ENCODE results near the gene RND3.

RND3 gene

GRCh38 chr2:150449856-150450255, 37.6 kb downstream of the RND3 start:
- Mint-ChIP-seq H3K27ac (no peak overlapping the region), H3K36me3 (ENCODE audit: low read depth) (no peaks in the 10 kb centered on the region), H3K4me1 (ENCODE audit: low read depth) (no peaks in the 10 kb centered on the region), H3K4me3 (no peak overlapping the region), H3K9me3 (no peaks in the 10 kb centered on the region), H3K27me3 (ENCODE audit: low read depth) (no peaks in the 10 kb centered on the region)

- H3K9me3 Mint-ChIP-seq, result no peaks in the 10 kb centered on the region
- no peaks in the 10 kb centered on the region for H3K27me3 Mint-ChIP-seq (ENCODE audit: low read depth)
- H3K36me3 Mint-ChIP-seq (ENCODE audit: low read depth), result no peaks in the 10 kb centered on the region
- H3K27ac Mint-ChIP-seq, result no peak overlapping the region
- H3K4me1 Mint-ChIP-seq (ENCODE audit: low read depth), result no peaks in the 10 kb centered on the region
- H3K4me3 Mint-ChIP-seq, result no peak overlapping the region
Observed at GRCh38 chr2:150445398-150445797, 42.1 kb downstream of the RND3 start.

GRCh38 chr2:150442484-150442883, 45.0 kb downstream of the RND3 start:
- no peak overlapping the region for H3K4me3 Mint-ChIP-seq
- no peaks in the 10 kb centered on the region for H3K36me3 Mint-ChIP-seq (ENCODE audit: low read depth)
- no peaks in the 10 kb centered on the region for H3K4me1 Mint-ChIP-seq (ENCODE audit: low read depth)
- no peak overlapping the region for H3K27ac Mint-ChIP-seq
- H3K27me3 Mint-ChIP-seq (ENCODE audit: low read depth), result no peaks in the 10 kb centered on the region
- H3K9me3 Mint-ChIP-seq, result no peaks in the 10 kb centered on the region

GRCh38 chr2:150441784-150442183, 45.7 kb downstream of the RND3 start:
- no peaks in the 10 kb centered on the region for H3K36me3 Mint-ChIP-seq (ENCODE audit: low read depth)
- H3K4me3 Mint-ChIP-seq, result no peak overlapping the region
- H3K27me3 Mint-ChIP-seq (ENCODE audit: low read depth), result no peaks in the 10 kb centered on the region
- no peaks in the 10 kb centered on the region for H3K9me3 Mint-ChIP-seq
- no peaks in the 10 kb centered on the region for H3K4me1 Mint-ChIP-seq (ENCODE audit: low read depth)
- H3K27ac Mint-ChIP-seq, result no peak overlapping the region

- Mint-ChIP-seq H3K9me3 (no peaks in the 10 kb centered on the region), H3K27me3 (ENCODE audit: low read depth) (no peaks in the 10 kb centered on the region), H3K4me1 (ENCODE audit: low read depth) (no peaks in the 10 kb centered on the region), H3K27ac (no peak overlapping the region), H3K36me3 (ENCODE audit: low read depth) (no peaks in the 10 kb centered on the region), H3K4me3 (no peak overlapping the region)
Observed at GRCh38 chr2:150441226-150441625, 46.2 kb downstream of the RND3 start.

- H3K36me3 Mint-ChIP-seq (ENCODE audit: low read depth), result no peaks in the 10 kb centered on the region
- no peaks in the 10 kb centered on the region for H3K9me3 Mint-ChIP-seq
- no peak overlapping the region for H3K4me3 Mint-ChIP-seq
- H3K4me1 Mint-ChIP-seq (ENCODE audit: low read depth), result no peaks in the 10 kb centered on the region
- H3K27me3 Mint-ChIP-seq (ENCODE audit: low read depth), result no peaks in the 10 kb centered on the region
- H3K27ac Mint-ChIP-seq, result no peak overlapping the region
Observed at GRCh38 chr2:150438654-150439053, 48.8 kb downstream of the RND3 start.

- Mint-ChIP-seq H3K36me3 (ENCODE audit: low read depth) (no peaks in the 10 kb centered on the region), H3K27ac (no peak overlapping the region), H3K27me3 (ENCODE audit: low read depth) (no peaks in the 10 kb centered on the region), H3K9me3 (no peaks in the 10 kb centered on the region), H3K4me3 (no peak overlapping the region), H3K4me1 (ENCODE audit: low read depth) (no peaks in the 10 kb centered on the region)
Observed at GRCh38 chr2:150438041-150438440, 49.4 kb downstream of the RND3 start.

GRCh38 chr2:150432312-150432625, 55.2 kb downstream of the RND3 start:
- H3K27ac Mint-ChIP-seq, result no peak overlapping the region
- no peaks in the 10 kb centered on the region for H3K4me1 Mint-ChIP-seq (ENCODE audit: low read depth)
- no peaks in the 10 kb centered on the region for H3K27me3 Mint-ChIP-seq (ENCODE audit: low read depth)
- no peak overlapping the region for H3K4me3 Mint-ChIP-seq
- no peaks in the 10 kb centered on the region for H3K9me3 Mint-ChIP-seq
- no peaks in the 10 kb centered on the region for H3K36me3 Mint-ChIP-seq (ENCODE audit: low read depth)

GRCh38 chr2:150431561-150432311, 55.7 kb downstream of the RND3 start:
- H3K4me1 Mint-ChIP-seq (ENCODE audit: low read depth), result no peaks in the 10 kb centered on the region
- H3K9me3 Mint-ChIP-seq, result no peaks in the 10 kb centered on the region
- H3K27ac Mint-ChIP-seq, result no peak overlapping the region
- H3K4me3 Mint-ChIP-seq, result no peak overlapping the region
- H3K27me3 Mint-ChIP-seq (ENCODE audit: low read depth), result no peaks in the 10 kb centered on the region
- H3K36me3 Mint-ChIP-seq (ENCODE audit: low read depth), result no peaks in the 10 kb centered on the region

- no peak overlapping the region for H3K27ac Mint-ChIP-seq
- no peak overlapping the region for H3K4me3 Mint-ChIP-seq
- no peaks in the 10 kb centered on the region for H3K36me3 Mint-ChIP-seq (ENCODE audit: low read depth)
- H3K4me1 Mint-ChIP-seq (ENCODE audit: low read depth), result no peaks in the 10 kb centered on the region
- no peaks in the 10 kb centered on the region for H3K9me3 Mint-ChIP-seq
- no peaks in the 10 kb centered on the region for H3K27me3 Mint-ChIP-seq (ENCODE audit: low read depth)
Observed at GRCh38 chr2:150429384-150429961, 58.0 kb downstream of the RND3 start.

- H3K4me1 Mint-ChIP-seq (ENCODE audit: low read depth), result no peaks in the 10 kb centered on the region
- no peak overlapping the region for H3K4me3 Mint-ChIP-seq
- H3K9me3 Mint-ChIP-seq, result no peaks in the 10 kb centered on the region
- H3K27ac Mint-ChIP-seq, result no peak overlapping the region
- H3K27me3 Mint-ChIP-seq (ENCODE audit: low read depth), result no peaks in the 10 kb centered on the region
- no peaks in the 10 kb centered on the region for H3K36me3 Mint-ChIP-seq (ENCODE audit: low read depth)
Observed at GRCh38 chr2:150428641-150429040, 58.8 kb downstream of the RND3 start.

GRCh38 chr2:150427298-150427697, 60.2 kb downstream of the RND3 start:
- Mint-ChIP-seq H3K9me3 (no peaks in the 10 kb centered on the region), H3K36me3 (ENCODE audit: low read depth) (no peaks in the 10 kb centered on the region), H3K4me1 (ENCODE audit: low read depth) (no peaks in the 10 kb centered on the region), H3K27ac (no peak overlapping the region), H3K27me3 (ENCODE audit: low read depth) (no peaks in the 10 kb centered on the region), H3K4me3 (no peak overlapping the region)

- no peaks in the 10 kb centered on the region for H3K27me3 Mint-ChIP-seq (ENCODE audit: low read depth)
- no peaks in the 10 kb centered on the region for H3K9me3 Mint-ChIP-seq
- no peaks in the 10 kb centered on the region for H3K4me1 Mint-ChIP-seq (ENCODE audit: low read depth)
- H3K4me3 Mint-ChIP-seq, result no peak overlapping the region
- H3K27ac Mint-ChIP-seq, result no peak overlapping the region
- no peaks in the 10 kb centered on the region for H3K36me3 Mint-ChIP-seq (ENCODE audit: low read depth)
Observed at GRCh38 chr2:150426724-150427123, 60.7 kb downstream of the RND3 start.

- H3K4me3 Mint-ChIP-seq, result no peak overlapping the region
- no peak overlapping the region for H3K27ac Mint-ChIP-seq
- no peaks in the 10 kb centered on the region for H3K36me3 Mint-ChIP-seq (ENCODE audit: low read depth)
- H3K9me3 Mint-ChIP-seq, result no peaks in the 10 kb centered on the region
- H3K4me1 Mint-ChIP-seq (ENCODE audit: low read depth), result no peaks in the 10 kb centered on the region
- no peaks in the 10 kb centered on the region for H3K27me3 Mint-ChIP-seq (ENCODE audit: low read depth)
Observed at GRCh38 chr2:150426315-150426714, 61.2 kb downstream of the RND3 start.

GRCh38 chr2:150425121-150425955, 62.1 kb downstream of the RND3 start:
- Mint-ChIP-seq H3K4me1 (ENCODE audit: low read depth) (no peaks in the 10 kb centered on the region), H3K36me3 (ENCODE audit: low read depth) (no peaks in the 10 kb centered on the region), H3K27ac (no peak overlapping the region), H3K27me3 (ENCODE audit: low read depth) (no peaks in the 10 kb centered on the region), H3K9me3 (no peaks in the 10 kb centered on the region), H3K4me3 (no peak overlapping the region)
